Muscle layer of colon (tissue), 2 donors: ENCODE results near the gene KCNQ1OT1.
"Not testable (repeated sequence)": the region's sequence is repeated elsewhere in the genome, so short reads cannot be mapped to it uniquely, and the experiment has no call there.

Source experiments
- H3K27ac ChIP-seq: one replicate; pipeline ENCODE4 v1.7.0; 2013; ENCODE audit warnings: low read depth, mild to moderate bottlenecking, low read length, moderate library complexity
- H3K27me3 ChIP-seq, 2 donors: one replicate each; pipeline ENCODE4 v1.7.0; 2013; ENCODE audit warnings: low read length in 2 of 2, mild to moderate bottlenecking in 2 of 2; ENCODE audit not compliant: insufficient read depth in 2 of 2, control insufficient read depth in 1 of 2
- H3K36me3 ChIP-seq: one replicate; pipeline ENCODE4 v1.7.0; 2013; ENCODE audit warnings: mild to moderate bottlenecking, low read length; ENCODE audit not compliant: insufficient read depth
- H3K4me1 ChIP-seq: one replicate; pipeline ENCODE4 v1.7.0; 2013; ENCODE audit warnings: mild to moderate bottlenecking, low read length; ENCODE audit not compliant: insufficient read depth
- H3K4me3 ChIP-seq, 2 donors: one replicate each; pipeline ENCODE4 v1.7.0; 2013; ENCODE audit warnings: low read length in 2 of 2, low read depth in 1 of 2, mild to moderate bottlenecking in 1 of 2, moderate library complexity in 1 of 2
- H3K9ac ChIP-seq: one replicate; pipeline ENCODE4 v1.7.0; 2013; ENCODE audit warnings: low read length
- H3K9me3 ChIP-seq: one replicate; pipeline ENCODE4 v1.7.0; 2013; ENCODE audit warnings: mild to moderate bottlenecking, low read length
- donor health status: abdominal sarcoma.
- donor health status: Adenocarcinoma of cecum.

Gene KCNQ1OT1

DNA sequence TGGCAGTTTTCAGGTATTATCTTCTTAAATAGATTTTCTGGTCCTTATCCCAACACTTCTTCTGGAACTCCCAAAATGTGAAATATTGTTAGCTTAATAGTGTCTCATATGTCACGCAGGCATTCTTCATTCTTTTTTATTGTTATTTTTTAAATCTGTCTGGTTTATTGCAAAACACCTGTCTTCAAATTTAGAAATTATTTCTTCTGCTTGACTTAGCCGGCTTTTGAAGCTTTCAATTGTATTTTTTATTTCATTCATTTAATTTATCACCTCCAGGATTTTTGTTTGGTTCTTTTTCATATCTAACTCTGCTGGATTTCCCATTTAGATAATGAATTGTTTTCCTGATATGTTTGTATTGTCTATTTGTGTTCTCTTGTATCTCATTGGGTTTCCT lies 49.9 kb downstream of the KCNQ1OT1 start:
- H3K27me3 ChIP-seq = no peaks in the 10 kb centered on the region

DNA sequence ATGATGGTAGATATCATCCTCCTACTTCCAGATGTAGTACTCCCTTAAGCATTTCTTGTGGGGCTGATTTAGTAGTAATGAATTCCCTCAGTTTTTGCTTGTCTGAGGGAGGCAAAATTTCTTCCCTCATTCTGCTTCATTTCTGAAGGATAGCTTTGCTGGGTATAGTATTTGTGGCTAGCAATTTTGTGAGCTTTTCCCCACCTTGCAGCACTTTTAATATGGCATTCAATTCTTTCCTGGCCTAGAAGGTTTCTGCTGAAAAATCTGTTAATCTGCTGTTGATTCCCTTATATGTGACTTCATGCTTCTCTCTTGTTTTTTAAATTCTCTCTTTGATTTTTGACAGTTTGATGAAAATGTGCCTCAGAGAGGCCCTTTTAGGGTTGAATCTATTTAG lies 50.4 kb downstream of the KCNQ1OT1 start:
- Histone ChIP-seq H3K27ac (no peak overlapping the region), H3K9me3 (peaks cover 33% of the 10 kb centered on the region), H3K4me1 (no peaks in the 10 kb centered on the region), H3K4me3 (no peak overlapping the region), H3K36me3 (no peaks in the 10 kb centered on the region), H3K9ac (no peak overlapping the region), H3K27me3 (no peaks in the 10 kb centered on the region)

More for the DNA sequence above, 49.9 kb downstream of the KCNQ1OT1 start:
- H3K4me3 ChIP-seq = no peak overlapping the region
- H3K27ac ChIP-seq = no peak overlapping the region
- no peak overlapping the region for H3K9ac ChIP-seq
- H3K4me1 ChIP-seq = no peaks in the 10 kb centered on the region
- peaks cover 29% of the 10 kb centered on the region for H3K9me3 ChIP-seq
- no peaks in the 10 kb centered on the region for H3K36me3 ChIP-seq

DNA sequence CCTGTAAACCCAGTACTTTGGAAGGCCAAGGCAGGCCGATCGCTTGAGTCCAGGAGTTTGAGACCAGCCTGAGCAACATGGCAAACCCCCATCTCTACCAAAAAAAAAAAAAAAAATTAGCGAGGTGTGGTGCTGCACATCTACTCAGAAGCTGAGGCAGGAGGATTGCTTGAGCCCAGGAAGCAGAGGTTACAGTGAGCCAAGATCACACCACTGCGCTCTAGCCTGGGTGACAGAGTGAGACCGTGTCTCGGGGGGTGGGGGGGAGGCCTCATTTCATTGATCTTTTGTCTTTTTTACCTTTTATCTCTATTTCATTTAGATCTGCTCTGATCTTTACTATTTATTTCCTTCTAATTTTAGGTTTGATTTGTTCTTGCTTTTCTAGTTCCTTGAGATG lies 51.8 kb downstream of the KCNQ1OT1 start:
- H3K36me3 ChIP-seq = no peaks in the 10 kb centered on the region
- no peak overlapping the region for H3K27ac ChIP-seq
- H3K9ac ChIP-seq = no peak overlapping the region
- no peaks in the 10 kb centered on the region for H3K27me3 ChIP-seq
- H3K4me3 ChIP-seq = no peak overlapping the region
- H3K4me1 ChIP-seq = no peaks in the 10 kb centered on the region
- peaks cover 34% of the 10 kb centered on the region for H3K9me3 ChIP-seq

DNA sequence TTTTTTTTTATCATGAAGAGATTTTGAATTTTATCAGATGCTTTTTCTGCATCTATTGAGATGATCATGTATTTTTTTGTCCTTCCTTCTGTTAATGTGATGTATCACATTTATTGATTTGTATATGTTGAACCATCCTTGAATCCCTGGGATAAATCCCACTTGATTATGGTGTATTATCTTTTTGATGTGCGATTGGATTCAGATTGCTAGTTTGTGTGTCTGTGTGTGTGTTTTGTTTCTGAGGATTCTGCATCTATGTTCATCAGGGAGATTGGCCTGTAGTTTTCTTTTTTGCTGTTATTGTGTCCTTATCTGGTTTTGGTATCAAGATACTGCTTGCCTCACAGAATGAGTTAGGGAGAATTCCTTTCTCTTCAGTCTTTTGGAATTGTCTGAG lies 52.6 kb downstream of the KCNQ1OT1 start:
- Histone ChIP-seq H3K4me3 (no peak overlapping the region), H3K9ac (no peak overlapping the region), H3K36me3 (no peaks in the 10 kb centered on the region), H3K27me3 (no peaks in the 10 kb centered on the region), H3K9me3 (peaks cover 31% of the 10 kb centered on the region), H3K4me1 (no peaks in the 10 kb centered on the region), H3K27ac (no peak overlapping the region)

DNA sequence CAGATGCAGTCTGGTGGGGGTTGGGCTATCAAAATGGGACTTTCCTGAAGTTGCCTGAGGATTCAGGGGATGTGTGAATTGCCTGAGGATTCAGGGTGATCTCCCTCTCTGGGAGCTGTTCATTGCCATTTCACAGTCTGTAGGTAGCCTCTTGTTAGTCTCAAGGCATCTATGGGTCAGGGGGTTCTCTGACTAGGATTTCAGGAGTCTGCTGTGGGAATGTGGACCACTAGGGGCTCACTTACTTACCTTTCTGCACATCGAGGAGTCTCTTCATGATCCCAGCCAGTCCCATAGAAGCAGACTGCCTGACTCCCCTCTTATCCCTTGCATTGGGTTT lies 54.0 kb downstream of the KCNQ1OT1 start:
- no peak overlapping the region for H3K4me3 ChIP-seq
- H3K9me3 ChIP-seq = peaks cover 28% of the 10 kb centered on the region
- no peaks in the 10 kb centered on the region for H3K36me3 ChIP-seq
- H3K4me1 ChIP-seq = no peaks in the 10 kb centered on the region
- no peak overlapping the region for H3K9ac ChIP-seq
- no peaks in the 10 kb centered on the region for H3K27me3 ChIP-seq
- no peak overlapping the region for H3K27ac ChIP-seq

DNA sequence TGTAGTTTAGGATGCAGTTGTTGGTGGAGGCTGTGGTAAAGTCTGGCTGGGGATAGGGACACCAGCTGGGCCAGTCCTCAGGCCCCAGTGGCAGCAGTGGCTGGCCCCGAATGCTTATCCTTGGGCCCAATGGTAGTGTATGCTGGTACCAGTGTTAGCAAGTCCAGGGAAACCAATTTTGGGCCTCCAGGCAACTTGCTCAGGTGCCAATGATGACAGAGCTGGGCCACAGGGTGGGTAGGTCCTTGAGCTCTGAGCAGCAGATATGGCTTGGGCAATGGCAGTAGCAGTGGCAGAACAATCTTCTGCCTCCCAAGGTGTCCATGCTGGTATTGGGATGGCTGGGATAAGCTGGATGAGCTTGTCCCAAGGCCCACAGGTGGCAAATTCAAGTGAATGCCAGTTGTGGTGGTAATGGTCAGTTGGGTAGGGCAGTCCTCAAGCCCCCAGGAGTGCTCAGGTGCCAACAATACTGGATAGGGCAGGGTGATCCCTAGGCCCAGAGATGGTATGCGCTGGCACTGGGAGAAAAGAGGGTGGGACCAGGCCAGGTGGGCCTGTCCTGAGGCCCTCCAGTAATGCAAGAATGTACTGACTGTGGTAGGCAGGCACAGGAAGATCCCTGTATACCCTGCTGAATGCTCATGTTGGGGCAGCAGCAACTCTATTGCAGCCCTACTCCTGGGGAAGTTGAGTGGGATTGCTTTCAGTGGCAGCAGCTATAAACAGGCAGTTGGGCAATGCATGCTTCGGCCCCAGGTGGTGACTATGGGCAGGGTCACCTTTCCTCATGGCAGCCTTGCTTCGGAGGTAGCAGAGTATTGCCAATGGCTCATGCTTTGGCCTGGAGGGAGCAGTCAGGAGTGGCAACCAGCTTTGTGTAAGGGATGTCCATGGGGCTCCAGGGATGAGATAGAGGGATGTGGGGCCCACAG lies 54.7 kb downstream of the KCNQ1OT1 start:
- no peak overlapping the region for H3K27ac ChIP-seq
- H3K9me3 ChIP-seq = peaks cover 24% of the 10 kb centered on the region
- H3K36me3 ChIP-seq = no peaks in the 10 kb centered on the region
- H3K4me1 ChIP-seq = no peaks in the 10 kb centered on the region
- no peak overlapping the region for H3K4me3 ChIP-seq
- no peak overlapping the region for H3K9ac ChIP-seq
- H3K27me3 ChIP-seq = no peaks in the 10 kb centered on the region

DNA sequence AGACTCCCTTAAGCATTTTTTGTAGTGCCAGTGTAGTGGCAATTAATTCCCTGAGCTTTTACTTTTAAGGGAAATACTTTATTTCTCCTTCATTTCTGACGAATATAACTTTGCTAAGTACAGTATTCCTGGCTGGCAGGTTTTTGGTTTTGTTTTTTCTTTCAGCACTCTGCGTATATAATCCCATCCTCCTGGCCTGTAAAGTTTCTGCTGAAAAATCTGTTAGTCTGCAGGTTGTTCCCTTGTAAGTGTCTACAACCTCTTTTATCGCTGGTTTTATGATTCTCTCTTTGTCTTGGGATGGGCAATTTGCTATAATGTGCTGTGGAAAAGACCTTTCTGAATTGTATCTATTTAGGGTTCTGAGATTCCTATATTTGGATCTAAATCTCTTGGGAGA lies 56.0 kb downstream of the KCNQ1OT1 start:
- no peaks in the 10 kb centered on the region for H3K36me3 ChIP-seq
- no peak overlapping the region for H3K9ac ChIP-seq
- no peaks in the 10 kb centered on the region for H3K4me1 ChIP-seq
- H3K27me3 ChIP-seq = no peaks in the 10 kb centered on the region
- H3K9me3 ChIP-seq = peaks cover 20% of the 10 kb centered on the region
- H3K4me3 ChIP-seq = no peak overlapping the region
- no peak overlapping the region for H3K27ac ChIP-seq

DNA sequence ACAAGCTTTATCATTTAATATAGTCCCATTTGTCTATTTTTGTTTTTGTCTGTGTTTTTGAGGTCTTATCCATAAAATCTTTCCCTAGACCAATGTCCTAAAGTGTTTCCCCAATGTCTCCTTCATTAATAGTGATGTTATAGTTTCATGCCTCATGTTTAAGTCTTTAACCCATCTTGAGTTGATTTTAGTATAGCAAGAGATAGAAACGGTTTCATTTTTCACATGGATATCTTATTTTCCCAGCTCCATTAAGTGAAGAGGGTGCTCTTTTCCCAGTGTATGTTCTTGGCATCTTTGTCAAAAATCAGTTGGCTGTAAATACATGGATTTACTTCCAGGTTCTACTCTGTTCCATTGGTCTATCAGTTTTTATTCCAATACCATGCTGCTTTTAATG lies 58.2 kb downstream of the KCNQ1OT1 start:
- peaks cover 14% of the 10 kb centered on the region for H3K9me3 ChIP-seq
- no peak overlapping the region for H3K4me3 ChIP-seq
- H3K9ac ChIP-seq = no peak overlapping the region
- no peak overlapping the region for H3K27ac ChIP-seq
- no peaks in the 10 kb centered on the region for H3K4me1 ChIP-seq
- no peaks in the 10 kb centered on the region for H3K27me3 ChIP-seq
- no peaks in the 10 kb centered on the region for H3K36me3 ChIP-seq

DNA sequence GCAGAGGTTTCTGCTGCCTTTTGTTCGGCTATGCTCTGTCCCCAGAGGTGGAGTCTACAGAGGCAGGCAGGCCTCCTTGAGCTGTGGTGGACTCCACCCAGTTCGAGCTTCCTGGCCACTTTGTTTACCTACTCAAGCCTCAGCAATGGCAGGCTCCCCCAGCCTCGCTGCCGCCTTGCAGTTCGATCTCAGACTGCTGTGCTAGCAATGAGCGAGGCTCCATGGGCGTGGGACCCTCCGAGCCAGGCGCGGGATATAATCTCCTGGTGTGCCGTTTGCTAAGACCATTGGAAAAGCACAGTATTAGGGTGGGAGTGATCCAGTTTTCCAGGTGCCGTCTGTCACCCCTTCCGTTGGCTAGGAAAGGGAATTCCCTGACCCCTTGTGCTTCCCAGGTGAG lies 60.0 kb downstream of the KCNQ1OT1 start:
- H3K9me3 ChIP-seq, H3K4me1 ChIP-seq, H3K27me3 ChIP-seq, H3K9ac ChIP-seq, H3K36me3 ChIP-seq, H3K27ac ChIP-seq, H3K4me3 ChIP-seq: not testable (repeated sequence)

DNA sequence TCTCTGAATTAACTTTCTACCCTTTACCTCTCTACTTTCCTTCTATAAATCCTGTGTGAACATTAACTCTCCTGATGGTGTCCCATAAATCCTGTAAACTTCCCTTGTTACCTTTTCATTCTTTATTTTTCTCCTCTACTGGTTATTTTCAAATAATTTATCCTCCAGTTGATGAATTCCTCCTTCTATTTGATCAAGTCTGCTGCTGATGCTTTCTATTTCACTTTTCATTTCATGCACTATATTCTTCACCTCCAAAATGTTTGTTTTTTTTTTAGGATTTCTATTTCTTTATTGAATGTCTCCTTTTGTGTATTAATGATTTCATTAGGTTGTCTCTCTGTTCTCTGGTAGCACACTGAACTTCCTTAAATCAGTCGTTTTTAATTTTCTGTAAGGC lies 68.6 kb downstream of the KCNQ1OT1 start:
- Histone ChIP-seq H3K27me3 (no peaks in the 10 kb centered on the region), H3K4me3 (no peak overlapping the region), H3K4me1 (no peaks in the 10 kb centered on the region), H3K36me3 (no peaks in the 10 kb centered on the region), H3K9ac (no peak overlapping the region), H3K9me3 (peaks cover 18% of the 10 kb centered on the region), H3K27ac (no peak overlapping the region)

DNA sequence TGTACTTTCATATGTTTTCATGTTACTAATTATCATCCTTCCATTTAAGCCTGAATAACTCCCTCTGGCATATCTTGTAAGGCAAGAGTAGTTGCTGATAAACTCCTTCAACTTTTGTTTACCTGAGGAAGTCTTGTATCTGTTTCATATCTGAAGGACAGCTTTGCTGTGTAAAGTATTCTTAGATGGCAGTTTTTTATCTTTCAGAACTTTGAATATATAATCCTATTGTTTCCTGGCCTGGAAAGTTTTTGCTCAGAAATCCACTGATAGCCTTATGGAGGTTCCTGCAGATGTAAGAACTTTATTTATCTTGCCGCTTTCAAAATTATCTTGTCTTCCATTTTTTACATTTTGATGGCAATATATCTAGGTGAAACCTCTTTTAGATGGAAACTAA lies 69.1 kb downstream of the KCNQ1OT1 start:
- no peaks in the 10 kb centered on the region for H3K4me1 ChIP-seq
- no peaks in the 10 kb centered on the region for H3K27me3 ChIP-seq
- H3K36me3 ChIP-seq = no peaks in the 10 kb centered on the region
- H3K4me3 ChIP-seq = no peak overlapping the region
- no peak overlapping the region for H3K27ac ChIP-seq
- no peak overlapping the region for H3K9ac ChIP-seq
- peaks cover 18% of the 10 kb centered on the region for H3K9me3 ChIP-seq

DNA sequence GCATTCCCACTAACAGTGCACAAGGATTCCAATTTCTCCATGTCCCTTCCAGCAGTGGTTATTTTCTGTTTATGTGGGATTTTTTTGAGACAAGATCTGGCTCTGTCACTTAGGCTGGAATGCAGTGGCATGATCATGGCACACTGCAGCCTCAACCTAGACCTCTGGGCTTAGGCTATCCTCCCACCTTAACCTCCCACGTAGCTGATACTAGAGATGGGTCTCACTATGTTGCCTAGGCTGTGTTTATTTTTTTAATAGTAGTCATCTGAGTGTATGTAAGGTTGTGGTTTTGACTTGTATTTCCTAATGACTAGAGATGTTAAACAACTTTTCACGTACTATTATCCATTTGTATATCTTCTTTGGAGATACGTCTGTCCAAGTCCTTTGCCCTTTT lies 74.6 kb downstream of the KCNQ1OT1 start:
- Histone ChIP-seq H3K27me3 (no peaks in the 10 kb centered on the region), H3K9me3 (no peaks in the 10 kb centered on the region), H3K27ac (no peak overlapping the region), H3K4me1 (no peaks in the 10 kb centered on the region), H3K9ac (no peak overlapping the region), H3K36me3 (no peaks in the 10 kb centered on the region), H3K4me3 (no peak overlapping the region)
